Activated CD8-positive, alpha-beta memory T cell treated with anti-CD3 and anti-CD28 coated beads, Interleukin-2, amount 10 ng/mL, durations not matched to agents 7 days and 5 days (primary cell): Measurements from ENCODE around the gene CPED1. TPM values are rescaled to one million over a fixed set of nuclear protein-coding genes. Genes with fewer than 3 reads are reported as not detected.
A peak's percentile ranks its signal among the peaks of the same experiment; 100 is the strongest.
"Not testable (repeated sequence)": the region's sequence is repeated elsewhere in the genome, so short reads cannot be mapped to it uniquely, and the experiment has no call there.

Experiments used
- ATAC-seq: fragments of 150-1000 bp; cut with Tn5 transposase; one replicate; pipeline ENCODE4 v1.10.0; 2021; ENCODE audit warnings: moderate library complexity
- CTCF ChIA-PET: fragments of 350-600 bp; sonication (Branson Sonifier 250); formaldehyde crosslinking; loops from one replicate; lab custom pipeline; 2021; ENCODE audit warnings: antibody characterized with exemption; lab: Charles Lee
- DNase-seq: peaks from one replicate; pipeline ENCODE4 v3.0.0-alpha.2; 2020
- H3K27ac Mint-ChIP-seq: one replicate; pipeline ENCODE4 v1.8.0; 2021; ENCODE audit warnings: mild to moderate bottlenecking, mixed read lengths
- H3K27me3 Mint-ChIP-seq: one replicate; pipeline ENCODE4 v1.8.0; 2021; ENCODE audit warnings: mixed read lengths
- H3K36me3 Mint-ChIP-seq: one replicate; pipeline ENCODE4 v1.8.0; 2021; ENCODE audit warnings: mild to moderate bottlenecking, mixed read lengths
- H3K4me1 Mint-ChIP-seq: one replicate; pipeline ENCODE4 v1.8.0; 2021; ENCODE audit warnings: mixed read lengths
- H3K4me3 Mint-ChIP-seq: one replicate; pipeline ENCODE4 v1.8.0; 2021; ENCODE audit warnings: mild to moderate bottlenecking, moderate library complexity, mixed read lengths
- H3K9me3 Mint-ChIP-seq: one replicate; pipeline ENCODE4 v1.8.0; 2022; ENCODE audit warnings: low read depth, mixed read lengths
- total RNA-seq, 2 experiments: library from RNA; stranded (reverse); gene quantifications; one replicate each; pipeline ENCODE4 v1.2.3, GENCODE V29; 2021

Gene CPED1
- total RNA-seq, 2 experiments from 2014 or later = 0.16 TPM; not detected in 1

- H3K36me3 Mint-ChIP-seq = peaks cover 50% of the 10 kb centered on the region
- peak overlapping the region; percentile 9 for H3K4me3 Mint-ChIP-seq
- CTCF ChIA-PET = interaction anchor here (0.7 to 1.4 kb wide), 2 partner anchors 31 to 150 kb away, joined by 3 read pairs; no protein-coding TSS in a partner anchor
- peak overlapping the region; percentile 71 for H3K27ac Mint-ChIP-seq
- DNase-seq (no peak), ATAC-seq (peak; percentile 5)
- H3K4me1 Mint-ChIP-seq = peaks cover 36% of the 10 kb centered on the region
- H3K9me3 Mint-ChIP-seq = no peaks in the 10 kb centered on the region
- H3K27me3 Mint-ChIP-seq = no peaks in the 10 kb centered on the region
Observed at GRCh38 chr7:120955577-120956149, 32.8 kb upstream of the CPED1 start.

- Mint-ChIP-seq H3K36me3 (peaks cover 54% of the 10 kb centered on the region), H3K9me3 (no peaks in the 10 kb centered on the region), H3K4me1 (peaks cover 20% of the 10 kb centered on the region), H3K4me3 (no peak overlapping the region), H3K27me3 (no peaks in the 10 kb centered on the region), H3K27ac (no peak overlapping the region)
- DNase-seq (no peak), ATAC-seq (no peak)
- CTCF ChIA-PET = interaction anchor here (0.5 kb wide), 1 partner anchor 10 kb away, joined by 3 read pairs; the partner anchor contains the start of gene ING3
Observed at GRCh38 chr7:120959929-120960484, 28.5 kb upstream of the CPED1 start.

- H3K9me3 Mint-ChIP-seq = no peaks in the 10 kb centered on the region
- DNase-seq = no peak
- CTCF ChIA-PET = no interaction called here
- ATAC-seq = no peak
- H3K36me3 Mint-ChIP-seq = peaks cover 56% of the 10 kb centered on the region
- H3K4me3 Mint-ChIP-seq = no peak overlapping the region
- no peaks in the 10 kb centered on the region for H3K27me3 Mint-ChIP-seq
- peaks cover 15% of the 10 kb centered on the region for H3K4me1 Mint-ChIP-seq
- H3K27ac Mint-ChIP-seq = no peak overlapping the region
Observed at GRCh38 chr7:120960714-120961113, 27.8 kb upstream of the CPED1 start.

- Mint-ChIP-seq H3K4me1 (peaks cover 12% of the 10 kb centered on the region), H3K27ac (no peak overlapping the region), H3K4me3 (no peak overlapping the region), H3K36me3 (peaks cover 57% of the 10 kb centered on the region), H3K9me3 (no peaks in the 10 kb centered on the region), H3K27me3 (no peaks in the 10 kb centered on the region)
- CTCF ChIA-PET = interaction anchor here (1.0 kb wide), 1 partner anchor 26 kb away, joined by 3 read pairs; no protein-coding TSS in a partner anchor
- DNase-seq (no peak), ATAC-seq (no peak)
Observed at GRCh38 chr7:120961638-120962173, 26.8 kb upstream of the CPED1 start.

- Mint-ChIP-seq H3K4me1 (peaks cover 7% of the 10 kb centered on the region), H3K36me3 (peaks cover 58% of the 10 kb centered on the region)
- CTCF ChIA-PET = no interaction called here
Observed at GRCh38 chr7:120964088-120964487, 24.4 kb upstream of the CPED1 start.

GRCh38 chr7:120966961-120967360 lies 21.6 kb upstream of the CPED1 start:
- DNase-seq (no peak), ATAC-seq (no peak)
- Mint-ChIP-seq H3K27ac (no peak overlapping the region), H3K36me3 (peaks cover 51% of the 10 kb centered on the region), H3K27me3 (no peaks in the 10 kb centered on the region), H3K4me1 (peaks cover 7% of the 10 kb centered on the region), H3K4me3 (no peak overlapping the region), H3K9me3 (no peaks in the 10 kb centered on the region)
- CTCF ChIA-PET = interaction anchor here (1.7 kb wide), 1 partner anchor 13 kb away, joined by 5 read pairs; no protein-coding TSS in a partner anchor

More at GRCh38 chr7:120964088-120964487, 24.4 kb upstream of the CPED1 start:
- no peak overlapping the region for H3K4me3 Mint-ChIP-seq
- no peak for DNase-seq
- H3K27ac Mint-ChIP-seq = no peak overlapping the region
- no peaks in the 10 kb centered on the region for H3K27me3 Mint-ChIP-seq
- no peak for ATAC-seq
- H3K9me3 Mint-ChIP-seq = no peaks in the 10 kb centered on the region

- Mint-ChIP-seq H3K4me1 (no peaks in the 10 kb centered on the region), H3K36me3 (peaks cover 47% of the 10 kb centered on the region), H3K27me3 (no peaks in the 10 kb centered on the region), H3K4me3 (no peak overlapping the region), H3K27ac (no peak overlapping the region), H3K9me3 (no peaks in the 10 kb centered on the region)
- ATAC-seq (no peak), DNase-seq (no peak)
- CTCF ChIA-PET = no interaction called here
Observed at GRCh38 chr7:120973849-120974248, 14.7 kb upstream of the CPED1 start.

- H3K36me3 Mint-ChIP-seq = peaks cover 16% of the 10 kb centered on the region
Observed at GRCh38 chr7:120979765-120980499, 8.6 kb upstream of the CPED1 start.

GRCh38 chr7:120981117-120981516 lies 7.4 kb upstream of the CPED1 start:
- ATAC-seq (no peak), DNase-seq (no peak)
- Mint-ChIP-seq H3K36me3 (peaks cover 11% of the 10 kb centered on the region), H3K27ac (no peak overlapping the region), H3K4me1 (peaks cover 24% of the 10 kb centered on the region), H3K9me3 (no peaks in the 10 kb centered on the region), H3K27me3 (no peaks in the 10 kb centered on the region), H3K4me3 (no peak overlapping the region)
- CTCF ChIA-PET = interaction anchor here (0.9 kb wide), 1 partner anchor 127 kb away, joined by 3 read pairs; no protein-coding TSS in a partner anchor

More at GRCh38 chr7:120979765-120980499, 8.6 kb upstream of the CPED1 start:
- H3K9me3 Mint-ChIP-seq = no peaks in the 10 kb centered on the region
- H3K4me3 Mint-ChIP-seq = no peak overlapping the region
- no peaks in the 10 kb centered on the region for H3K27me3 Mint-ChIP-seq
- DNase-seq = no peak
- H3K27ac Mint-ChIP-seq = peak overlapping the region; percentile 63
- ATAC-seq = peak; percentile 43
- CTCF ChIA-PET = interaction anchor here (1.3 kb wide), 1 partner anchor 10 kb away, joined by 3 read pairs; no protein-coding TSS in a partner anchor
- peaks cover 24% of the 10 kb centered on the region for H3K4me1 Mint-ChIP-seq

GRCh38 chr7:120981888-120982615 lies 6.5 kb upstream of the CPED1 start:
- Mint-ChIP-seq H3K4me3 (peak overlapping the region; percentile 1), H3K27me3 (peaks cover 4% of the 10 kb centered on the region), H3K4me1 (peaks cover 24% of the 10 kb centered on the region), H3K27ac (peak overlapping the region; percentile 63), H3K9me3 (no peaks in the 10 kb centered on the region), H3K36me3 (peaks cover 6% of the 10 kb centered on the region)
- DNase-seq = peak; percentile 43
- peak; percentile 73 for ATAC-seq
- CTCF ChIA-PET = interaction anchor here (0.9 kb wide), 1 partner anchor 126 kb away, joined by 3 read pairs; no protein-coding TSS in a partner anchor

- H3K27me3 Mint-ChIP-seq = peaks cover 17% of the 10 kb centered on the region
- CTCF ChIA-PET, H3K4me3 Mint-ChIP-seq, H3K27ac Mint-ChIP-seq, H3K9me3 Mint-ChIP-seq, DNase-seq, ATAC-seq, H3K36me3 Mint-ChIP-seq: not testable (repeated sequence)
- H3K4me1 Mint-ChIP-seq = peaks cover 33% of the 10 kb centered on the region
Observed at GRCh38 chr7:120983592-120983991, 4.9 kb upstream of the CPED1 start.

GRCh38 chr7:120984406-120984805 lies 4.1 kb upstream of the CPED1 start:
- DNase-seq (no peak), ATAC-seq (no peak)
- Mint-ChIP-seq H3K36me3 (peaks cover 3% of the 10 kb centered on the region), H3K4me3 (no peak overlapping the region), H3K27ac (no peak overlapping the region), H3K4me1 (peaks cover 39% of the 10 kb centered on the region), H3K9me3 (no peaks in the 10 kb centered on the region), H3K27me3 (peaks cover 25% of the 10 kb centered on the region)
- CTCF ChIA-PET = interaction anchor here (0.8 to 5.5 kb wide), 2 partner anchors 22 to 98 kb away, joined by 3 to 43 read pairs; no protein-coding TSS in a partner anchor
